Astrocyte of the cerebellum (primary cell): ENCODE data around the gene TNNC2.

Experiments used
- DNase-seq: peaks from one replicate; pipeline ENCODE4 v3.0.0-alpha.2; 2011; ENCODE audit warnings: low read depth
- H3K4me3 ChIP-seq: 2 replicates; pipeline ENCODE4 v1.5.1; 2011; ENCODE audit warnings: mild to moderate bottlenecking, low read depth, low read length, moderate library complexity
- in situ Hi-C: cut with HindIII; loops from 2 replicates; pipeline ENCODE4 v1.10.0; 2017; ENCODE audit warnings: low sequenced_read_pairs
- TF ChIP-seq, protein P1 (sequence below): IDR thresholded peaks from 2 replicates; pipeline ENCODE4 v1.5.1; 2012; ENCODE audit warnings: low read length, low read depth, moderate library complexity, mild to moderate bottlenecking; ENCODE audit errors: missing control alignments

The TNNC2 gene

DNA sequence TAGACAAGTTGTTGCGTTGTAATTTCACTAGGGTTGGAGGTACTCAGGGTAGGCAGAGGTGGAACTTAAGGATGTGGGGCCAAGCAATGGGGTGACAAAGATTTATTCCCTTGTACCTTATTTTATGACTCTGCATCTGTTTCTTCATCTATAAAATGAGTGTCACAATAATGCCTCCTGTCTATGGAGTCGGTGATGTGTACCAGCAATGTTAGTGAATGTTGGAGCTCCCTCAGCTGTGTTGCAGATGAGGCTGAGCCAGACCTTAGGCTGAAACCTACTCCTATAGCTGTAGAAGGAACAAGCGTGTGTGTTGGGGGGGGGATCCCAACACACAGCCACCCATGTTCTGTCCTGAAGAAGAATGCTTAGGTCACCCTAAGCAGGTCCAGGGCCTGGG is 10.2 kb downstream of the TNNC2 start:
- H3K4me3 ChIP-seq = no peak overlapping the region
- TF ChIP-seq, protein P1, sequence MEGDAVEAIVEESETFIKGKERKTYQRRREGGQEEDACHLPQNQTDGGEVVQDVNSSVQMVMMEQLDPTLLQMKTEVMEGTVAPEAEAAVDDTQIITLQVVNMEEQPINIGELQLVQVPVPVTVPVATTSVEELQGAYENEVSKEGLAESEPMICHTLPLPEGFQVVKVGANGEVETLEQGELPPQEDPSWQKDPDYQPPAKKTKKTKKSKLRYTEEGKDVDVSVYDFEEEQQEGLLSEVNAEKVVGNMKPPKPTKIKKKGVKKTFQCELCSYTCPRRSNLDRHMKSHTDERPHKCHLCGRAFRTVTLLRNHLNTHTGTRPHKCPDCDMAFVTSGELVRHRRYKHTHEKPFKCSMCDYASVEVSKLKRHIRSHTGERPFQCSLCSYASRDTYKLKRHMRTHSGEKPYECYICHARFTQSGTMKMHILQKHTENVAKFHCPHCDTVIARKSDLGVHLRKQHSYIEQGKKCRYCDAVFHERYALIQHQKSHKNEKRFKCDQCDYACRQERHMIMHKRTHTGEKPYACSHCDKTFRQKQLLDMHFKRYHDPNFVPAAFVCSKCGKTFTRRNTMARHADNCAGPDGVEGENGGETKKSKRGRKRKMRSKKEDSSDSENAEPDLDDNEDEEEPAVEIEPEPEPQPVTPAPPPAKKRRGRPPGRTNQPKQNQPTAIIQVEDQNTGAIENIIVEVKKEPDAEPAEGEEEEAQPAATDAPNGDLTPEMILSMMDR = no peak
- in situ Hi-C loops = no loop called here

DNA sequence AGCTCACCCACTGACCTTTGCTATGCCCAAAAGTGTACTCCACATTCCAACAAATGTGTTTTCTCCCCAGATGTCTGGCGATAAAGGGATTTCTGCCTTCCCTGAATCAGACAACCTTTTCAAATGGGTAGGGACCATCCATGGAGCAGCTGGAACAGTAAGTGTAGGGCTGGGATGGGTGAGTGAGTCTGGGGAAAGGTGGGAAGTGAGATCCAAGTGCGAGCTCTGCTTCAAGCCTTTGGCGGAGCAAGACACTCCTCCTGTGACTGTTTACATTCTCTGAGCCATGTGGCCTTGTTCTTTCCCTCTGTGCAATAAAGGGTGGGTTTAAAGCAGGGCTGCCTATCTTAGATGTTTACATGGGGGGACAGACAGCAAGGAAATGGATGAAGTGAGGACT is 12.8 kb downstream of the TNNC2 start:
- TF ChIP-seq, protein P1 = no peak
- in situ Hi-C loops = no loop called here
- DNase-seq = no peak
- H3K4me3 ChIP-seq = no peak overlapping the region

More for the DNA sequence above, 10.2 kb downstream of the TNNC2 start:
- DNase-seq = no peak

DNA sequence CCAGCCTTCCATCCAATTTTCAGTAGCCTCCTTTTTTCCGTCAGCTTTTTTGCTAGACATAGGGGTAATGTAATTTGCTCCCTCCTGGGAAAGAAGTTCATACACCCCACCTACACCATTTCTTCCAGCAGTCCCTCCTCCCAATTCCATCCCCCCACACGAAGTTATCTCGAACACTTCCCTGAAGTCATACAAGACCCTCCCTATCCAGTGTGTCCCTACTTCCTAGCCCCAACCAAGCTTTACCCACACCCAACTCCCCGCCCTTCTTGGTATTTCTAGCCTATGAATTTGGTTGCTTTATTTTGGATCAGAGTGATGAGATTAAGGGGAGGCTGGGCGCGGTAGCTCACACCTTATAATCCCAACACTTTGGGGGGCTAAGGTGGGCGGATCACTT is 13.6 kb downstream of the TNNC2 start:
- TF ChIP-seq, protein P1 = no peak
- no peak for DNase-seq
- in situ Hi-C loops = no loop called here
- H3K4me3 ChIP-seq = peak overlapping the region; percentile 76

DNA sequence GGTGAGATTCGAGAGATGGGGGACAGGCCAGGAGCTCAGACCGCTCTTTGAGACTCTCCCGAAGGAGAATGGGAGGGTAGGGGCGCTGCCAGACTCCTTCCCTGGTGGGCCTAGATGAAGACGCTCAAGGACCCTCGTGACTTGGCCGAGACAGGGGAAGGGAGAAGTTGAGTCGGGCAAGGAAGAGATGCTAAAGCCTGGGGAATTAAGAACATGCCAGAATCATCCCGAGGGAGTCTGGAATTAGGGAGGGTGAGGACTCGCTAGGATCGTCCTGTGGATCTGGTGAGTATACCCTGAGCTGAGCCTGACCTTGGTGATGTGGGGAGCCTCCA is 14.1 kb downstream of the TNNC2 start:
- in situ Hi-C loops = no loop called here
- peak overlapping the region; percentile 76 for H3K4me3 ChIP-seq
- DNase-seq = no peak
- TF ChIP-seq, protein P1 = no peak

DNA sequence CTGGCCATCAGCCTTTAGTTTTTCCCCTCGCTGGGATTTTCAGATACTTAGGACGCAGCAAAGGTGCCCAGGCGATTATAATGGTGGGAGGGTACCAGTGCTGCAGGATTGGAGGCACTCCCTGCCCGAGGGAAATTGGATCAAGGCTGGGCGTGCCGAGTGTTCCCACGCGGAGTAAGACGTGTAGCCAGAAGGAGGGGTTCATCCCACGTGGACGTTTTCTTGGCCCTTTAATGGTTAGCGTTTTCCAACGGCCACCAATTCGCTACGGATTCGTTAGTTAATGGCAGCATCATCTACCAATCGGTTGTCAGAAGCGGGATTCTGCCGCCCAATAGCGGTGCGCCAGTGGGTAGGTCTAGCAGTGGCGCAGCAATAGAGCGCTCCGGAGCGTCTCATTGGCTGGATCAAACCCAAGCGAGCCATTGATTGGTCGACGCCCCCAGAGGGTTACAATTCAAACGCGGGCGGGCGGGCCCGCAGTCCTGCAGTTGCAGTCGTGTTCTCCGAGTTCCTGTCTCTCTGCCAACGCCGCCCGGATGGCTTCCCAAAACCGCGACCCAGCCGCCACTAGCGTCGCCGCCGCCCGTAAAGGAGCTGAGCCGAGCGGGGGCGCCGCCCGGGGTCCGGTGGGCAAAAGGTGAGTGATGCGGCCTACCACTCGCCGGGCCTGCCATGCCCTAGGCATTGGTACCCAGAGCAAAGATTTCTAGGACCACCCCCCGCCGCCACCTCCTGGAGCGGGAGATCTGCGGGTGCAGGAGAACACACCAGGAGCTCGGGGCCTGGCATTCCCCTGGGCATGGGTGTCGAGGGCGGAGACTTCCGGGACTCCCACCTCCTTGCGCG is 14.7 kb downstream of the TNNC2 start, which contains the start of gene UBE2C:
UBE2C (plus strand) TSS at position 488 of the 849 bp plus-strand sequence; CDS start at position 540, 52 bp downstream.
- in situ Hi-C loops = no loop called here
- TF ChIP-seq, protein P1 = no peak
- peak within 1 kb of the TSS; percentile 76 for H3K4me3 ChIP-seq
- DNase-seq = peak; percentile 99

DNA sequence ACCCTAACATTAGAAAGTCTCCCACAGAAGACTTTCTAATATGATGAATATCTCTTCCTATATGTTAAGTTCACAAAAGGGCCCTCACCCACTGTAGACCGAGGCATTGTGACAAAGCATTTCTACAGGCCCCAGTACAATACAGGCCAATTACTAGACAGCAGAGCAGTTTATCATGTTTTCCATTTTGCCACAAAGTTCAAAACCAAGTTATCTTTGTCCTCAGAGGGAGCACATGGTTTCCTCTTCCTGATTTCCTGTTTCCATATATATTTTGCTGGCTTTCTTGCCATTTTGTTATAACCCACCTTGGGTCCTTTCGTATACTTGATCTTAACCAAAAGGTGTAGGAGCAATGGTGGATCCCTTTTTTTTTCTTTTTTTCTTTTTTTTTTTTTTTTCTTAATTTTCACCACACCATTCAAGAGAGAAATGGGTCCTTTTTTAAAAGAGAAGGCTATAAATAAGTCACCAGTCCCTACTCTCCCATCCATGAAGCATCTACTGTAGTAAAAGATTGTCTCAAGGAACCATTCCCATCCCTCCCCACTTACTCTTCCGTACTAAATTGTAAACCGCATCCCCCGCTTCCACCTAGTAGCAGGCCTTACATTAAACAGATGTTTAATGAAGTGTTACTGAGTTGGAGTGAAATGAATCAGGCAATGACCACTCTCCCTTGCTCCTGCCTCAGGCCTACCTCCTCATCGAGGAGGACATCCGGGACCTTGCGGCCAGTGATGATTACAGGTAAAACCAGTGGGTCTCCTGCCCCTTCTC is 16.7 kb downstream of the TNNC2 start:
- H3K4me3 ChIP-seq = no peak overlapping the region
- in situ Hi-C loops = no loop called here
- TF ChIP-seq, protein P1 = no peak
- no peak for DNase-seq
